H1 (cell line): ENCODE data around the gene TNNI3. TPM values are rescaled to one million over a fixed set of nuclear protein-coding genes. Genes with fewer than 3 reads are reported as not detected.

Experiments
- CTCF ChIA-PET: fragments of 300-600 bp; sonication (Branson Sonifier 250); formaldehyde crosslinking; loops from one replicate; lab custom pipeline; 2021; ENCODE audit not compliant: partially characterized antibody; lab: Charles Lee
- POLR2A ChIA-PET: fragments of 300-600 bp; sonication (Branson Sonifier 250); formaldehyde crosslinking; loops from one replicate; lab custom pipeline; 2021; ENCODE audit warnings: inconsistent platforms; ENCODE audit not compliant: partially characterized antibody; lab: Charles Lee
- DNase-seq, 2 experiments: peaks; one replicate each; pipeline versions ENCODE4 v3.0.0 to v3.0.0-alpha.2; 2010 to 2022; ENCODE audit warnings: low spot score in 2 of 2, low read depth in 1 of 2, mixed read lengths in 1 of 2
- FAIRE-seq: peaks from 2 replicates; lab custom pipeline; 2011; peaks lifted over from hg19 to GRCh38; lab: Jason Lieb, UNC
- H2AFZ ChIP-seq: 2 replicates; pipeline ENCODE4 v1.8.1; 2012; ENCODE audit warnings: low read length, inconsistent platforms
- H2AK5ac ChIP-seq: 2 replicates; pipeline ENCODE4 v1.6.1; 2013; ENCODE audit warnings: low read depth, low read length
- H2BK120ac ChIP-seq: replicated peaks from 2 replicates; pipeline ENCODE3; 2013; ENCODE audit warnings: low read depth, low read length, inconsistent platforms
- H2BK12ac ChIP-seq: 2 replicates; pipeline ENCODE4 v1.6.1; 2013; ENCODE audit warnings: low read depth, low read length
- H2BK15ac ChIP-seq: 2 replicates; pipeline ENCODE4 v1.6.1; 2013; ENCODE audit warnings: low read length
- H2BK20ac ChIP-seq: 2 replicates; pipeline ENCODE4 v1.6.1; 2013; ENCODE audit warnings: low read length
- H2BK5ac ChIP-seq: 2 replicates; pipeline ENCODE4 v1.6.1; 2013; ENCODE audit warnings: low read depth, low read length
- H3K14ac ChIP-seq: 2 replicates; pipeline ENCODE4 v1.6.1; 2013; ENCODE audit warnings: inconsistent platforms; ENCODE audit not compliant: insufficient read length
- H3K18ac ChIP-seq: 2 replicates; pipeline ENCODE4 v1.6.1; 2013; ENCODE audit warnings: low read length; ENCODE audit errors: extremely low read depth
- H3K23ac ChIP-seq: 2 replicates; pipeline ENCODE4 v1.6.1; 2013; ENCODE audit warnings: inconsistent platforms; ENCODE audit not compliant: insufficient read length
- H3K23me2 ChIP-seq: 2 replicates; pipeline ENCODE4 v1.6.1; 2013; ENCODE audit warnings: low read depth, low read length
- H3K27ac ChIP-seq: 2 replicates; pipeline ENCODE4 v1.6.1; 2011; ENCODE audit warnings: low read depth, low read length, inconsistent platforms
- H3K27me3 ChIP-seq, 4 experiments: replicated peaks in 1 of 4; 1 replicate in 1 of 4; 2 replicates in 3 of 4; pipeline versions ENCODE4 v1.6.1 to v1.8.1; 2011 to 2013; ENCODE audit warnings: low read length in 3 of 4, mild to moderate bottlenecking in 3 of 4, inconsistent platforms in 2 of 4, mixed read lengths in 2 of 4, moderate library complexity in 1 of 4; ENCODE audit not compliant: control insufficient read depth in 3 of 4, insufficient read depth in 3 of 4; ENCODE audit errors: extremely low read depth in 1 of 4
- H3K36me3 ChIP-seq, 4 experiments: 2 replicates each; pipeline versions ENCODE4 v1.6.1 to v1.8.1; 2011 to 2013; ENCODE audit warnings: mild to moderate bottlenecking in 4 of 4, low read length in 3 of 4, moderate library complexity in 2 of 4, control low read depth in 1 of 4, inconsistent platforms in 1 of 4; ENCODE audit not compliant: insufficient read depth in 4 of 4, control insufficient read depth in 2 of 4
- H3K4ac ChIP-seq: replicated peaks from 2 replicates; pipeline ENCODE3; 2013; ENCODE audit warnings: low read length, low read depth, mixed read lengths, inconsistent platforms; ENCODE audit not compliant: insufficient read length
- H3K4me1 ChIP-seq, 4 experiments: replicated peaks in 1 of 4; 1 replicate in 1 of 4; 2 replicates in 3 of 4; pipeline versions ENCODE4 v1.6.1 to v1.8.1; 2011 to 2013; ENCODE audit warnings: low read length in 3 of 4, inconsistent platforms in 2 of 4, mixed read lengths in 1 of 4; ENCODE audit not compliant: insufficient read depth in 4 of 4, control insufficient read depth in 3 of 4
- H3K4me2 ChIP-seq, 2 experiments: 2 replicates each; pipeline versions ENCODE4 v1.6.1 to v1.8.1; 2011 to 2013; ENCODE audit warnings: low read depth in 2 of 2, low read length in 2 of 2, control low read depth in 1 of 2, inconsistent platforms in 1 of 2, mild to moderate bottlenecking in 1 of 2; ENCODE audit not compliant: insufficient read depth in 1 of 2
- H3K4me3 ChIP-seq, 4 experiments: fragments of 200-600, 300-600 bp in 1 of 4; sonication (generic), shearing (Covaris generic), sonication (Bioruptor Twin) in 1 of 4; 2 replicates each; pipeline versions ENCODE4 v1.5.1 to v1.8.1; 2011 to 2016; ENCODE audit warnings: low read length in 4 of 4, low read depth in 3 of 4, control low read depth in 2 of 4, inconsistent platforms in 2 of 4, mild to moderate bottlenecking in 2 of 4, mixed read lengths in 1 of 4, moderate library complexity in 1 of 4; ENCODE audit not compliant: insufficient read depth in 2 of 4; ENCODE audit errors: extremely low read depth in 1 of 4
- H3K56ac ChIP-seq: replicated peaks from 2 replicates; pipeline ENCODE3; 2013; ENCODE audit warnings: low read depth, mild to moderate bottlenecking, mixed read lengths, low read length, inconsistent platforms; ENCODE audit not compliant: insufficient read length
- H3K79me1 ChIP-seq: 2 replicates; pipeline ENCODE4 v1.6.1; 2013; ENCODE audit warnings: low read depth, low read length, control low read depth
- H3K79me2 ChIP-seq, 2 experiments: 2 replicates each; pipeline versions ENCODE4 v1.6.1 to v1.8.1; 2012 to 2013; ENCODE audit warnings: low read length in 2 of 2, mild to moderate bottlenecking in 2 of 2, inconsistent platforms in 1 of 2; ENCODE audit not compliant: insufficient read depth in 2 of 2, control insufficient read depth in 1 of 2
- H3K9ac ChIP-seq, 4 experiments: replicated peaks in 1 of 4; 1 replicate in 1 of 4; 2 replicates in 3 of 4; pipeline versions ENCODE4 v1.6.1 to v1.8.1; 2011 to 2013; ENCODE audit warnings: low read depth in 3 of 4, low read length in 3 of 4, control low read depth in 2 of 4, mild to moderate bottlenecking in 2 of 4, moderate library complexity in 2 of 4, inconsistent platforms in 1 of 4; ENCODE audit errors: extremely low read depth in 1 of 4
- H3K9me3 ChIP-seq, 2 experiments: 2 replicates each; pipeline versions ENCODE4 v1.6.1 to v1.8.1; 2012 to 2013; ENCODE audit warnings: mild to moderate bottlenecking in 2 of 2, moderate library complexity in 2 of 2, control low read depth in 1 of 2, inconsistent platforms in 1 of 2, low read depth in 1 of 2, low read length in 1 of 2, mixed read lengths in 1 of 2; ENCODE audit not compliant: insufficient read depth in 2 of 2
- H4K20me1 ChIP-seq, 2 experiments: replicated peaks in 1 of 2; 2 replicates each; pipeline versions ENCODE3 to v1.8.1; 2011 to 2013; ENCODE audit warnings: inconsistent platforms in 2 of 2, low read length in 2 of 2, mild to moderate bottlenecking in 1 of 2; ENCODE audit not compliant: insufficient read depth in 2 of 2, control insufficient read depth in 1 of 2
- H4K5ac ChIP-seq: 2 replicates; pipeline ENCODE4 v1.6.1; 2013; ENCODE audit warnings: low read length, low read depth, mixed read lengths, inconsistent platforms; ENCODE audit not compliant: insufficient read length
- H4K8ac ChIP-seq: 2 replicates; pipeline ENCODE4 v1.8.0; 2013; ENCODE audit warnings: mild to moderate bottlenecking, moderate library complexity, low read length, inconsistent platforms; ENCODE audit not compliant: insufficient read depth; ENCODE audit errors: extremely low read depth
- H4K91ac ChIP-seq: replicated peaks from 2 replicates; pipeline ENCODE3; 2013; ENCODE audit warnings: low read length, mixed read lengths, inconsistent platforms; ENCODE audit not compliant: insufficient read length
- CBX5 ChIP-seq: fragments of 300-800, 300-1000 bp; sonication (generic); IDR thresholded peaks from 2 replicates; pipeline ENCODE4 v1.7.1; 2016; ENCODE audit warnings: antibody characterized with exemption, low read length, low read depth
- CTCF ChIP-seq, 3 experiments: IDR thresholded peaks; 1 replicate in 2 of 3; 2 replicates in 1 of 3; pipeline versions ENCODE4 v1.5.1 to v1.6.1; 2011; ENCODE audit warnings: low read length in 3 of 3, mild to moderate bottlenecking in 3 of 3, inconsistent platforms in 2 of 3, low read depth in 1 of 3, moderate library complexity in 1 of 3; ENCODE audit not compliant: insufficient read depth in 1 of 3; ENCODE audit errors: control extremely low read depth in 1 of 3
- EP300 ChIP-seq, 2 experiments: IDR thresholded peaks; 1 replicate in 1 of 2; 2 replicates in 1 of 2; pipeline ENCODE4 v1.6.1; 2011 to 2012; ENCODE audit warnings: low read depth in 2 of 2, low read length in 2 of 2, mild to moderate bottlenecking in 2 of 2, borderline replicate concordance in 1 of 2, inconsistent platforms in 1 of 2, moderate library complexity in 1 of 2
- KDM4A ChIP-seq: IDR thresholded peaks from one replicate; pipeline ENCODE4 v1.7.1; 2012; ENCODE audit warnings: low read depth, mild to moderate bottlenecking, moderate library complexity, low read length, inconsistent platforms; ENCODE audit not compliant: severe bottlenecking
- PHF8 ChIP-seq: fragments of 200-600 bp; sonication (generic); conservative IDR thresholded peaks from 2 replicates; pipeline ENCODE4 v1.7.1; 2012; ENCODE audit warnings: low read depth, mild to moderate bottlenecking, inconsistent platforms, low read length, moderate library complexity
- SP4 ChIP-seq: IDR thresholded peaks from 2 replicates; pipeline ENCODE4 v1.6.1; 2012; ENCODE audit warnings: low read length, inconsistent platforms
- WGBS, 2 experiments: shearing (Covaris generic) in 1 of 2; methylation state at CpG; one replicate each; pipeline versions ENCODE4 v1.1.6 to v1.1.7; 2013 to 2015; ENCODE audit warnings: low lambda C conversion rate in 2 of 2, mixed read lengths in 2 of 2, inconsistent platforms in 1 of 2, low coverage in 1 of 2, missing lambda C conversion rate in 1 of 2; ENCODE audit not compliant: insufficient replicate concordance in 2 of 2, insufficient coverage in 1 of 2, insufficient read length in 1 of 2; ENCODE audit errors: extremely low coverage in 1 of 2, missing lambda C conversion rate in 1 of 2; 5-methylcytosine and 5-hydroxymethylcytosine counted together
- polyA plus RNA-seq, 7 experiments: library from polyadenylated mRNA; depleted of rRNA in 3 of 7; stranded (reverse) in 5 of 7; unstranded in 2 of 7; fragments of >200 nt in 5 of 7; fragments of 200-250 nt in 2 of 7; gene quantifications; 1 replicate in 5 of 7; 2 replicates in 1 of 7; 4 replicates in 1 of 7; pipeline versions ENCODE4 v1.2.1 to v1.2.3, GENCODE V29; 2011 to 2013; ENCODE audit warnings: missing spikeins in 2 of 7, mixed read lengths in 2 of 7
- total RNA-seq: library from RNA; stranded (reverse); fragmentation: NEBNext Ultra II Directional; extraction: Animal tissue kit (Norgen Biotek cat#: 25700); gene quantifications from 2 replicates; pipeline ENCODE4 v1.2.1, GENCODE V29; 2021

The TNNI3 gene
- total and polyA plus RNA-seq, 2 of the 8 experiments (the other 6 are each of a cell fraction or from before 2014, with no cell fraction given), result 16.9 to 56.0 TPM

DNA sequence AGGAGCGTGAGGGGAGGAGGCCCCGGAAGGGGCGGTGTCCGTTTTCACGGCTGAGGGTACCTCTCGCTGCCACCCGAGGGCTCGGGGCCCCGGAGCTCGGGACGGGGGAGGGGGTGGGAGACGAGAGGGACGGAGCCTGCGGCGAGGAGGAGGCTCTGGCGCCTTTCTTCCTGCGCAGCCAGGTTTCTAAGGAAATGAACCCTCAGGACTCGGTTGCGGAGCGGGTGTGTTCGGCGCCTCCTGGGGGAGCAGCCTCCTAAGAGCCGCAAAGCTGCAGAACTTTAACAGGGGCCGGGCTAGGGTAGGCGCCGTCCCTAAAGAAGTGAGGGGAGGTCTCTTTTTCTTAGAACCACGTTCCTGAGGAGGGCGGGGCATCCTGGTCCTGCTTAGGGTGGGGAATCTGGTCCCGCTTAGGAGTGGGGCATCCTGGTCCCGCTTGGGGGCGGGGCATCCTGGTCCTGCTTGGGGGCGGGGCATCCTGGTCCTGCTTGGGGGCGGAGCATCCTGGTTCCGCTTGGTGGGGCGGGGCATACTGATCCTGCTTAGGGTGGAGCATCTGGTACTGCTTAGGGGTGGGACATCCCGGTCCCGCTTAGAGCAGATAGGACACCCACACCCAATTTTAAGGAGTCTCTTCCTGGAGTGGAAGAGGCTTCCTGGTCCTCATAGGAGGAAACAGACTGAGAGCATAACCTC is 16.3 kb upstream of the TNNI3 start:
- Histone ChIP-seq H3K4me2 (peak overlapping the region; percentile 87 to 97), H2BK12ac (peak overlapping the region; percentile 60; the same call in 1 of the 2 replicates), H3K79me2 (no peaks in the 10 kb centered on the region), H3K23me2 (peaks cover 13% of the 10 kb centered on the region; the same call in 1 of the 2 replicates), H2BK120ac (no peak overlapping the region), H4K5ac (peak overlapping the region; percentile 28), H3K9me3 (no peaks in the 10 kb centered on the region), H3K4ac (no peak overlapping the region), H4K8ac (no peak overlapping the region), H3K79me1 (no peaks in the 10 kb centered on the region), H3K14ac (no peak overlapping the region), H3K4me3 (peak overlapping the region; percentile 60 to 77 (median 73)), H3K18ac (peak overlapping the region; percentile 48; the same call in 1 of the 2 replicates), H3K9ac (no peak overlapping the region; a peak in 1 of 7 replicates), H2AK5ac (no peak overlapping the region), H4K91ac (no peak overlapping the region), H3K23ac (no peak overlapping the region), H3K27ac (no peak overlapping the region), H3K27me3 (peaks cover 2 to 51% (median 28%) of the 10 kb centered on the region in 4 experiments; a peak in 6 of 7 replicates), H2BK20ac (no peak overlapping the region), H3K36me3 (no peaks in the 10 kb centered on the region), H2BK15ac (peak overlapping the region; percentile 72; the same call in 1 of the 2 replicates), H3K56ac (peak overlapping the region; percentile 7), H2AFZ (peak overlapping the region; percentile 5; the same call in 1 of the 2 replicates), H3K4me1 (peaks cover 5 to 21% (median 14%) of the 10 kb centered on the region in 4 experiments), H2BK5ac (no peak overlapping the region), H4K20me1 (no peaks in the 10 kb centered on the region)
- no peak for TF ChIP-seq PHF8
- TF ChIP-seq SP4, result peak; percentile 56; the same call in 1 of the 2 replicates
- no peak for TF ChIP-seq CBX5
- TF ChIP-seq CTCF (IDR thresholded peaks at IDR 0.05; ENCODE audit: control extremely low read depth in 1 of 3, insufficient read depth in 1 of 3, low read depth in 1 of 3, low read length in 3 of 3), result peak in 1 of 3 experiments; percentile 0; a peak in 1 of 4 replicates
- TF ChIP-seq KDM4A, result peak; percentile 50
- no peak for TF ChIP-seq EP300 (IDR thresholded peaks at IDR 0.05; ENCODE audit: borderline replicate concordance in 1 of 2, low read depth in 2 of 2, low read length in 2 of 2)
- DNase-seq (peak in 1 of 2 experiments; percentile 99), FAIRE-seq (no peak)
- WGBS, 2 experiments, result 3% methylated on average over 14 of the region's 37 CpGs; no CpG with 5 or more reads in 1 of the 2 experiments
- POLR2A ChIA-PET, result interaction anchor here (1.0 to 2.3 kb wide), 9 partner anchors 9 to 425 kb away, joined by 3 to 14 read pairs (median 4); partner anchors contain the start of genes FIZ1 and UBE2S
- CTCF ChIA-PET, result interaction anchor here (0.6 to 3.2 kb wide), 12 partner anchors 8 to 992 kb away, joined by 3 to 28 read pairs (median 4); partner anchors contain the start of genes DNAAF3 and TNNI3
